Left colon (tissue), 2 donors: ENCODE data around the gene KDM4B. TPM values are rescaled to one million over a fixed set of nuclear protein-coding genes. Genes with fewer than 3 reads are reported as not detected.
"Not testable (repeated sequence)": the region's sequence is repeated elsewhere in the genome, so short reads cannot be mapped to it uniquely, and the experiment has no call there.

Source experiments
- ATAC-seq: fragments of 200-7000 bp; cut with Tn5 transposase; one replicate; pipeline ENCODE4 v1.9.1; 2020; ENCODE audit warnings: mild to moderate bottlenecking, moderate library complexity
- DNase-seq, 2 donors: peaks; one replicate each; pipeline ENCODE4 v3.0.0-alpha.2; 2020
- intact Hi-C, 2 donors: fragments of 100-400 bp; cut with DNase I in 1 of 2; cut with micrococcal nuclease in 1 of 2; formaldehyde crosslinking; loops; one replicate each; pipeline versions ENCODE4 v1.11.2 to v1.14.0; 2022; cut with DNase I, micrococcal nuclease
- long read RNA-seq: library from polyadenylated mRNA; unstranded; transcript quantifications from one replicate; pipeline ENCODE4 v2.0.0, GENCODE V29; 2021
- total RNA-seq, 2 donors: library from RNA; stranded (reverse); fragmentation: NEBNext Ultra II Directional; extraction: Animal tissue kit (Norgen Biotek cat#: 25700); gene quantifications; one replicate each; pipeline ENCODE4 v1.2.1, GENCODE V29; 2021
- donor health status: DM: no; HTN: no; CAD: no.
- donor health status: DM: yes; HTN: yes; CAD: no.

Gene KDM4B
- 10 to 100 TPM; 43.9 to 46.2 TPM for total RNA-seq
- long read RNA-seq, full-length matches to known transcripts: 4 of 38 reads
- long read RNA-seq, partial matches to known transcripts: 10 of 38 reads
- long read RNA-seq, other reads (novel, unspliced or antisense): 24 of 38 reads

- intact Hi-C loops: no loop called here
- ATAC-seq (peak; percentile 90), DNase-seq (peak; percentile 98 to 100)
Measured at GRCh38 chr19:4968462-4969291, at the start of gene KDM4B. TSS of gene KDM4B (plus strand) at chr19:4969113. CDS start at chr19:5032891, 63,778 bp downstream.

- ATAC-seq: no peak
- no peak for DNase-seq
- intact Hi-C loops: no loop called here
Measured at GRCh38 chr19:4922530-4923275, 46.2 kb upstream of the KDM4B start.

GRCh38 chr19:4923276-4923747 is 45.6 kb upstream of the KDM4B start:
- no peak for DNase-seq
- intact Hi-C loops: no loop called here
- ATAC-seq: no peak

GRCh38 chr19:4929186-4929585 is 39.7 kb upstream of the KDM4B start:
- intact Hi-C loops: no loop called here
- DNase-seq: no peak
- no peak for ATAC-seq

GRCh38 chr19:4930664-4931063 is 38.2 kb upstream of the KDM4B start:
- DNase-seq (no peak), ATAC-seq (no peak)
- intact Hi-C loops: no loop called here

GRCh38 chr19:4932711-4933110 is 36.2 kb upstream of the KDM4B start:
- no peak for DNase-seq
- no peak for ATAC-seq
- intact Hi-C loops: no loop called here

GRCh38 chr19:4933528-4933927 is 35.4 kb upstream of the KDM4B start:
- ATAC-seq (peak; percentile 77), DNase-seq (peak; percentile 13 to 55)
- intact Hi-C loops: no loop called here

- ATAC-seq: no peak
- intact Hi-C loops: no loop called here
- no peak for DNase-seq
Measured at GRCh38 chr19:4935444-4935843, 33.5 kb upstream of the KDM4B start.

- no peak for DNase-seq
- intact Hi-C loops: no loop called here
- ATAC-seq: no peak
Measured at GRCh38 chr19:4937060-4937459, 31.9 kb upstream of the KDM4B start.

- DNase-seq, ATAC-seq, intact Hi-C loops: not testable (repeated sequence)
Measured at GRCh38 chr19:4938461-4938860, 30.5 kb upstream of the KDM4B start.

GRCh38 chr19:4939466-4939865 is 29.4 kb upstream of the KDM4B start:
- DNase-seq (no peak), ATAC-seq (no peak)
- intact Hi-C loops: no loop called here

- DNase-seq, intact Hi-C loops, ATAC-seq: not testable (repeated sequence)
Measured at GRCh38 chr19:4941638-4942169, 27.2 kb upstream of the KDM4B start.

- ATAC-seq, DNase-seq, intact Hi-C loops: not testable (repeated sequence)
Measured at GRCh38 chr19:4950650-4951049, 18.3 kb upstream of the KDM4B start.

GRCh38 chr19:4951656-4952055 is 17.3 kb upstream of the KDM4B start:
- ATAC-seq (no peak), DNase-seq (no peak)
- intact Hi-C loops: no loop called here

- ATAC-seq (no peak), DNase-seq (no peak)
- intact Hi-C loops: no loop called here
Measured at GRCh38 chr19:4952945-4953344, 16.0 kb upstream of the KDM4B start.

- intact Hi-C loops, DNase-seq, ATAC-seq: not testable (repeated sequence)
Measured at GRCh38 chr19:4954320-4955149, 14.4 kb upstream of the KDM4B start.

GRCh38 chr19:4955274-4955673 is 13.6 kb upstream of the KDM4B start:
- intact Hi-C loops: no loop called here
- DNase-seq (no peak), ATAC-seq (no peak)

GRCh38 chr19:4957981-4958380 is 10.9 kb upstream of the KDM4B start:
- ATAC-seq (no peak), DNase-seq (no peak)
- intact Hi-C loops: no loop called here
